Loucy (cell line): ENCODE data around the gene RBM25.
"Not testable (repeated sequence)": the region's sequence is repeated elsewhere in the genome, so short reads cannot be mapped to it uniquely, and the experiment has no call there.

Experiments used
- H2AFZ ChIP-seq: fragments of 200-600 bp; sonication (generic); 2 replicates; pipeline ENCODE4 v1.6.0; 2016; ENCODE audit warnings: antibody characterized with exemption, mild to moderate bottlenecking, low read length, moderate library complexity
- H3F3A ChIP-seq: fragments of 200-600 bp; 2 replicates; pipeline ENCODE4 v1.6.0; 2016; ENCODE audit warnings: antibody characterized with exemption, low read depth, mild to moderate bottlenecking
- H3K27me3 ChIP-seq: fragments of 200-600 bp; sonication (generic); 2 replicates; pipeline ENCODE4 v1.6.1; 2014; ENCODE audit warnings: low read length, mild to moderate bottlenecking; ENCODE audit not compliant: insufficient read depth, poor library complexity, severe bottlenecking
- H3K36me3 ChIP-seq: fragments of 200-600 bp; sonication (generic); 2 replicates; pipeline ENCODE4 v1.6.1; 2016; ENCODE audit warnings: low read length; ENCODE audit not compliant: insufficient read depth
- H3K4me1 ChIP-seq: fragments of 200-600 bp; sonication (generic); 2 replicates; pipeline ENCODE4 v1.5.1; 2014; ENCODE audit warnings: low read length, mild to moderate bottlenecking; ENCODE audit not compliant: insufficient read depth, poor library complexity, severe bottlenecking
- H3K4me2 ChIP-seq: fragments of 200-600 bp; sonication (generic); 2 replicates; pipeline ENCODE4 v1.6.0; 2014; ENCODE audit warnings: antibody characterized with exemption, low read length, low read depth, mild to moderate bottlenecking; ENCODE audit not compliant: poor library complexity, severe bottlenecking
- H3K4me3 ChIP-seq: fragments of 200-600 bp; sonication (generic); 2 replicates; pipeline ENCODE4 v1.5.1; 2014; ENCODE audit warnings: low read length, mild to moderate bottlenecking, mixed read lengths; ENCODE audit not compliant: poor library complexity, severe bottlenecking
- H3K79me2 ChIP-seq: fragments of 200-600 bp; sonication (generic); 2 replicates; pipeline ENCODE4 v1.6.1; 2014; ENCODE audit warnings: low read length; ENCODE audit not compliant: insufficient read depth
- H3K9ac ChIP-seq: fragments of 200-600 bp; sonication (generic); 2 replicates; pipeline ENCODE4 v1.6.0; 2014; ENCODE audit warnings: mild to moderate bottlenecking, low read depth, low read length, moderate library complexity; ENCODE audit not compliant: poor library complexity, severe bottlenecking
- H3K9me2 ChIP-seq: fragments of 200-600 bp; sonication (generic); replicated peaks from 2 replicates; pipeline ENCODE4 v1.6.1; 2016; ENCODE audit warnings: low read depth, low read length, mixed read lengths
- H3K9me3 ChIP-seq: fragments of 200-600 bp; sonication (generic); 2 replicates; pipeline ENCODE4 v1.6.1; 2014; ENCODE audit warnings: mild to moderate bottlenecking, antibody characterized with exemption, low read length, low read depth; ENCODE audit not compliant: insufficient read depth
- H4K20me1 ChIP-seq: fragments of 200-600 bp; sonication (generic); 2 replicates; pipeline ENCODE4 v1.6.0; 2014; ENCODE audit warnings: antibody characterized with exemption, low read length, mild to moderate bottlenecking; ENCODE audit not compliant: insufficient read depth, poor library complexity, severe bottlenecking
- CTCF ChIP-seq: fragments of 200-600 bp; sonication (generic); conservative IDR thresholded peaks from 2 replicates; pipeline ENCODE4 v1.5.1; 2014; ENCODE audit warnings: mild to moderate bottlenecking, antibody characterized with exemption, low read length
- EZH2phosphoT487 ChIP-seq: fragments of 200-600 bp; IDR thresholded peaks from 2 replicates; pipeline ENCODE4 v1.6.1; 2018; ENCODE audit warnings: antibody characterized with exemption, mild to moderate bottlenecking, moderate library complexity, borderline replicate concordance

The RBM25 gene

GRCh38 chr14:73026845-73027542 lies 31.3 kb upstream of the RBM25 start, which contains the start of gene ZFYVE1:
Gene ZFYVE1, minus strand, starts transcription at chr14:73027106. Its CDS starts 2,598 bp downstream, at chr14:73024508.
- peak within 1 kb of the TSS; percentile 85 for H3K9ac ChIP-seq
- H3K27me3 ChIP-seq, result no peaks in the 10 kb centered on the region
- peak within 1 kb of the TSS; percentile 79 for H3K4me3 ChIP-seq
- TF ChIP-seq CTCF, result no peak
- TF ChIP-seq EZH2phosphoT487, result no peak
- H2AFZ ChIP-seq, result peak within 1 kb of the TSS; percentile 94
- no peaks in the 10 kb centered on the region for H3F3A ChIP-seq
- no peaks in the 10 kb centered on the region; the same call in 1 of the 2 replicates for H3K36me3 ChIP-seq
- peak within 1 kb of the TSS; percentile 88 for H3K4me2 ChIP-seq
- H3K9me3 ChIP-seq, result no peaks in the 10 kb centered on the region
- peaks cover 40% of the 10 kb centered on the region for H3K79me2 ChIP-seq
- no peaks in the 10 kb centered on the region for H3K9me2 ChIP-seq
- H3K4me1 ChIP-seq, result peaks cover 34% of the 10 kb centered on the region
- peaks cover 12% of the 10 kb centered on the region for H4K20me1 ChIP-seq

GRCh38 chr14:73027546-73027945 lies 30.8 kb upstream of the RBM25 start:
- Histone ChIP-seq H3K79me2 (peaks cover 35% of the 10 kb centered on the region), H3K9me2 (no peaks in the 10 kb centered on the region), H3K4me2 (peak overlapping the region; percentile 73), H2AFZ (peak overlapping the region; percentile 86), H3K9me3 (no peaks in the 10 kb centered on the region), H3K4me1 (peaks cover 28% of the 10 kb centered on the region), H3K36me3 (no peaks in the 10 kb centered on the region), H4K20me1 (peaks cover 6% of the 10 kb centered on the region), H3K27me3 (no peaks in the 10 kb centered on the region), H3F3A (no peaks in the 10 kb centered on the region), H3K9ac (peak overlapping the region; percentile 38), H3K4me3 (peak overlapping the region; percentile 79)
- TF ChIP-seq EZH2phosphoT487 (no peak), CTCF (no peak)

GRCh38 chr14:73027984-73028383 lies 30.4 kb upstream of the RBM25 start:
- Histone ChIP-seq H3K79me2 (peaks cover 32% of the 10 kb centered on the region), H3K9ac (no peak overlapping the region), H2AFZ (peak overlapping the region; percentile 86), H4K20me1 (peaks cover 3% of the 10 kb centered on the region), H3K4me1 (peaks cover 26% of the 10 kb centered on the region), H3F3A (no peaks in the 10 kb centered on the region), H3K4me3 (no peak overlapping the region), H3K27me3 (no peaks in the 10 kb centered on the region), H3K9me2 (no peaks in the 10 kb centered on the region), H3K36me3 (no peaks in the 10 kb centered on the region), H3K9me3 (no peaks in the 10 kb centered on the region), H3K4me2 (no peak overlapping the region)
- TF ChIP-seq EZH2phosphoT487 (no peak), CTCF (no peak)

GRCh38 chr14:73036706-73037450 lies 21.5 kb upstream of the RBM25 start:
- H4K20me1 ChIP-seq, H3K4me3 ChIP-seq, H3K4me2 ChIP-seq, H2AFZ ChIP-seq, H3K4me1 ChIP-seq, H3K36me3 ChIP-seq, H3K79me2 ChIP-seq, H3K27me3 ChIP-seq, H3K9me2 ChIP-seq, H3K9me3 ChIP-seq, H3F3A ChIP-seq, H3K9ac ChIP-seq: not testable (repeated sequence)
